ENCODE results near the gene RNF217.
"Not testable (repeated sequence)": the region's sequence is repeated elsewhere in the genome, so short reads cannot be mapped to it uniquely, and the experiment has no call there.

Gene RNF217

GRCh38 chr6:124963416-124963785, 1.2 kb downstream of the RNF217 start:
- no peak for DNase-seq (ENCODE audit: low read depth)

- DNase-seq (ENCODE audit: low read depth): no peak
Measured at GRCh38 chr6:124963831-124964763, 1.9 kb downstream of the RNF217 start.

GRCh38 chr6:124964764-124965105, 2.5 kb downstream of the RNF217 start:
- no peak for DNase-seq (ENCODE audit: low read depth)

GRCh38 chr6:124965424-124965850, 3.2 kb downstream of the RNF217 start:
- DNase-seq (ENCODE audit: low read depth): not testable (repeated sequence)

- no peak for DNase-seq (ENCODE audit: low read depth)
Measured at GRCh38 chr6:124967444-124967843, 5.2 kb downstream of the RNF217 start.

- DNase-seq (ENCODE audit: low read depth): no peak
Measured at GRCh38 chr6:124968401-124968800, 6.2 kb downstream of the RNF217 start.

- DNase-seq (ENCODE audit: low read depth): no peak
Measured at GRCh38 chr6:124970243-124970642, 8.0 kb downstream of the RNF217 start.

- no peak for DNase-seq (ENCODE audit: low read depth)
Measured at GRCh38 chr6:124970763-124971162, 8.5 kb downstream of the RNF217 start.

- DNase-seq (ENCODE audit: low read depth): no peak
Measured at GRCh38 chr6:124973780-124974179, 11.5 kb downstream of the RNF217 start.

GRCh38 chr6:124974771-124975377, 12.6 kb downstream of the RNF217 start:
- no peak for DNase-seq (ENCODE audit: low read depth)

- DNase-seq (ENCODE audit: low read depth): no peak
Measured at GRCh38 chr6:124977067-124977908, 15.1 kb downstream of the RNF217 start.

- DNase-seq (ENCODE audit: low read depth): no peak
Measured at GRCh38 chr6:124978451-124979293, 16.4 kb downstream of the RNF217 start.

GRCh38 chr6:124979294-124979678, 17.0 kb downstream of the RNF217 start:
- DNase-seq (ENCODE audit: low read depth): no peak

- no peak for DNase-seq (ENCODE audit: low read depth)
Measured at GRCh38 chr6:124982669-124983068, 20.4 kb downstream of the RNF217 start.

GRCh38 chr6:124983383-124984083, 21.3 kb downstream of the RNF217 start:
- DNase-seq (ENCODE audit: low read depth): no peak

GRCh38 chr6:124984668-124985338, 22.6 kb downstream of the RNF217 start:
- no peak for DNase-seq (ENCODE audit: low read depth)

- DNase-seq (ENCODE audit: low read depth): no peak
Measured at GRCh38 chr6:124986164-124986563, 23.9 kb downstream of the RNF217 start.

- no peak for DNase-seq (ENCODE audit: low read depth)
Measured at GRCh38 chr6:124987291-124987690, 25.1 kb downstream of the RNF217 start.

- no peak for DNase-seq (ENCODE audit: low read depth)
Measured at GRCh38 chr6:124987999-124988591, 25.9 kb downstream of the RNF217 start.

Measured in activated T-cell treated with anti-CD3 and anti-CD28 coated beads for 24 hours (primary cell).